Breast epithelium (tissue), 4 donors: ENCODE results near the gene AFF3. TPM values are rescaled to one million over a fixed set of nuclear protein-coding genes. Genes with fewer than 3 reads are reported as not detected.

ENCODE experiments used
- DNase-seq, 2 donors: peaks; one replicate each; pipeline ENCODE4 v3.0.0-alpha.2; 2019; ENCODE audit warnings: low spot score in 2 of 2
- H3K27ac ChIP-seq, 2 donors: fragments of 200-600 bp; sonication (generic) in 1 of 2; one replicate each; pipeline ENCODE4 v1.5.1; 2016 to 2019; ENCODE audit warnings: mild to moderate bottlenecking in 1 of 2
- H3K27me3 ChIP-seq, 2 donors: fragments of 200-600 bp; sonication (generic) in 1 of 2; one replicate each; pipeline versions ENCODE4 v1.5.1 to v1.6.0; 2017 to 2019; ENCODE audit warnings: control low read depth in 1 of 2, mild to moderate bottlenecking in 1 of 2
- H3K36me3 ChIP-seq: fragments of 200-600 bp; one replicate; pipeline ENCODE4 v1.5.1; 2019
- H3K4me1 ChIP-seq, 2 donors: fragments of 200-600 bp; sonication (generic); one replicate each; pipeline ENCODE4 v1.5.1; 2016 to 2019; ENCODE audit warnings: control low read depth in 1 of 2
- H3K4me3 ChIP-seq, 3 donors: fragments of 200-600 bp; sonication (generic); 1 replicate in 2 of 3; 2 replicates in 1 of 3; pipeline ENCODE4 v1.5.1; 2016 to 2019; ENCODE audit warnings: mild to moderate bottlenecking in 3 of 3, moderate library complexity in 2 of 3
- H3K9me3 ChIP-seq, 2 donors: fragments of 200-600 bp; sonication (generic) in 1 of 2; one replicate each; pipeline ENCODE4 v1.5.1; 2016 to 2019; ENCODE audit warnings: control low read depth in 1 of 2
- CTCF ChIP-seq, 3 donors: fragments of 450-650 bp; IDR thresholded peaks; one replicate each; pipeline ENCODE4 v1.5.1; 2016 to 2017; ENCODE audit warnings: antibody characterized with exemption in 3 of 3, mild to moderate bottlenecking in 3 of 3, moderate library complexity in 3 of 3
- POLR2A ChIP-seq: fragments of 450-650 bp; IDR thresholded peaks from one replicate; pipeline ENCODE4 v1.6.1; 2016; ENCODE audit warnings: antibody characterized with exemption, mild to moderate bottlenecking, moderate library complexity
- POLR2AphosphoS5 ChIP-seq, 3 donors: sonication (generic); formaldehyde crosslinking; IDR thresholded peaks; one replicate each; pipeline ENCODE4 v1.6.1; 2017; ENCODE audit warnings: antibody characterized with exemption in 3 of 3
- intact Hi-C: fragments of 100-400 bp; cut with DNase I; formaldehyde crosslinking; loops from one replicate; pipeline ENCODE4 v1.15.1; 2023; ENCODE audit warnings: low total_unique reads
- total RNA-seq, 3 donors: library from RNA; depleted of rRNA; stranded (reverse); fragments of >200 nt; gene quantifications; one replicate each; pipeline ENCODE4 v1.1.0, GENCODE V29; 2016

The AFF3 gene
- total RNA-seq, 3 donors from 2014 or later = 8.2 to 116 (median 63.6) TPM

- H3K4me3 ChIP-seq = no peak overlapping the region
- no peaks in the 10 kb centered on the region for H3K4me1 ChIP-seq
- H3K27me3 ChIP-seq = no peaks in the 10 kb centered on the region
- no peaks in the 10 kb centered on the region for H3K36me3 ChIP-seq
- intact Hi-C loops = no loop called here
- no peak for DNase-seq
- peaks cover 7 to 8% of the 10 kb centered on the region in 2 donors for H3K9me3 ChIP-seq
- TF ChIP-seq POLR2AphosphoS5 (IDR thresholded peaks at IDR 0.05) = no peak
- TF ChIP-seq CTCF (IDR thresholded peaks at IDR 0.05) = no peak
- no peak for TF ChIP-seq POLR2A
- H3K27ac ChIP-seq = no peak overlapping the region
Observed at GRCh38 chr2:100145893-100146656, 3.7 kb upstream of the AFF3 start.

GRCh38 chr2:100143286-100143685, 896 bp upstream of the AFF3 start:
- intact Hi-C loops = no loop called here
- no peak for TF ChIP-seq POLR2A
- TF ChIP-seq POLR2AphosphoS5 (IDR thresholded peaks at IDR 0.05) = no peak
- no peak for TF ChIP-seq CTCF (IDR thresholded peaks at IDR 0.05)

GRCh38 chr2:100141906-100142305, 484 bp downstream of the AFF3 start:
- Histone ChIP-seq H3K4me1 (no peaks in the 10 kb centered on the region), H3K36me3 (no peaks in the 10 kb centered on the region), H3K9me3 (no peaks in the 10 kb centered on the region), H3K4me3 (no peak overlapping the region), H3K27me3 (no peaks in the 10 kb centered on the region), H3K27ac (no peak overlapping the region)
- DNase-seq = no peak
- TF ChIP-seq POLR2A (no peak), POLR2AphosphoS5 (IDR thresholded peaks at IDR 0.05) (no peak), CTCF (IDR thresholded peaks at IDR 0.05) (no peak)
- intact Hi-C loops = no loop called here

More at GRCh38 chr2:100143286-100143685, 896 bp upstream of the AFF3 start:
- DNase-seq = no peak
- no peaks in the 10 kb centered on the region for H3K27me3 ChIP-seq
- no peak overlapping the region for H3K4me3 ChIP-seq
- no peaks in the 10 kb centered on the region for H3K36me3 ChIP-seq
- H3K9me3 ChIP-seq = no peaks in the 10 kb centered on the region
- H3K4me1 ChIP-seq = no peaks in the 10 kb centered on the region
- H3K27ac ChIP-seq = no peak overlapping the region

GRCh38 chr2:100140582-100140981, 1.8 kb downstream of the AFF3 start:
- H3K27ac ChIP-seq = no peak overlapping the region
- H3K4me3 ChIP-seq = no peak overlapping the region
- no peaks in the 10 kb centered on the region for H3K27me3 ChIP-seq
- TF ChIP-seq POLR2A (no peak), CTCF (IDR thresholded peaks at IDR 0.05) (no peak), POLR2AphosphoS5 (IDR thresholded peaks at IDR 0.05) (no peak)
- no peak for DNase-seq
- H3K4me1 ChIP-seq = no peaks in the 10 kb centered on the region
- intact Hi-C loops = no loop called here
- no peaks in the 10 kb centered on the region for H3K9me3 ChIP-seq
- no peaks in the 10 kb centered on the region for H3K36me3 ChIP-seq

GRCh38 chr2:100137866-100138570, 4.4 kb downstream of the AFF3 start:
- Histone ChIP-seq H3K27me3 (no peaks in the 10 kb centered on the region), H3K27ac (no peak overlapping the region), H3K9me3 (no peaks in the 10 kb centered on the region), H3K36me3 (no peaks in the 10 kb centered on the region), H3K4me1 (no peaks in the 10 kb centered on the region), H3K4me3 (no peak overlapping the region)
- DNase-seq = no peak
- TF ChIP-seq POLR2AphosphoS5 (IDR thresholded peaks at IDR 0.05) (no peak), CTCF (IDR thresholded peaks at IDR 0.05) (no peak), POLR2A (no peak)
- intact Hi-C loops = no loop called here
